GM18861 (cell line): ENCODE data around the gene FBXW11.
"Not testable (repeated sequence)": the region's sequence is repeated elsewhere in the genome, so short reads cannot be mapped to it uniquely, and the experiment has no call there.

ENCODE experiments used
- ATAC-seq: cut with Tn5 transposase; IDR thresholded peaks from one replicate; pipeline ENCODE4 v1.9.1; 2021; ENCODE audit not compliant: unreplicated experiment

Gene FBXW11

GRCh38 chr5:171915700-171916099 is 90.7 kb downstream of the FBXW11 start:
- not testable (repeated sequence) for ATAC-seq

- ATAC-seq: no peak
These were observed 91.6 kb downstream of the FBXW11 start for GRCh38 chr5:171914726-171915338.

- no peak for ATAC-seq
These were observed 92.5 kb downstream of the FBXW11 start for GRCh38 chr5:171913987-171914273.

- no peak for ATAC-seq
These were observed 95.3 kb downstream of the FBXW11 start for GRCh38 chr5:171911152-171911551.

GRCh38 chr5:171908638-171909037 is 97.8 kb downstream of the FBXW11 start:
- ATAC-seq: no peak

GRCh38 chr5:171907725-171908343 is 98.6 kb downstream of the FBXW11 start:
- ATAC-seq: peak; percentile 62

GRCh38 chr5:171906703-171907590 is 99.5 kb downstream of the FBXW11 start:
- no peak for ATAC-seq

- ATAC-seq: no peak
These were observed 100.3 kb downstream of the FBXW11 start for GRCh38 chr5:171906066-171906570.

GRCh38 chr5:171904886-171905285 is 101.6 kb downstream of the FBXW11 start:
- ATAC-seq: no peak

GRCh38 chr5:171901764-171902163 is 104.7 kb downstream of the FBXW11 start:
- ATAC-seq: no peak

GRCh38 chr5:171899792-171900191 is 106.6 kb downstream of the FBXW11 start:
- no peak for ATAC-seq

- ATAC-seq: no peak
These were observed 107.6 kb downstream of the FBXW11 start for GRCh38 chr5:171898879-171899278.

GRCh38 chr5:171898386-171898785 is 108.1 kb downstream of the FBXW11 start:
- no peak for ATAC-seq

- ATAC-seq: no peak
These were observed 109.2 kb downstream of the FBXW11 start for GRCh38 chr5:171897231-171897630.

GRCh38 chr5:171895081-171895480 is 111.4 kb downstream of the FBXW11 start:
- ATAC-seq: no peak

- ATAC-seq: no peak
These were observed 113.0 kb downstream of the FBXW11 start for GRCh38 chr5:171893290-171893886.

GRCh38 chr5:171891595-171891994 is 114.8 kb downstream of the FBXW11 start:
- no peak for ATAC-seq

GRCh38 chr5:171891150-171891549 is 115.3 kb downstream of the FBXW11 start:
- ATAC-seq: no peak

GRCh38 chr5:171888051-171888481 is 118.4 kb downstream of the FBXW11 start:
- ATAC-seq: no peak

- ATAC-seq: not testable (repeated sequence)
These were observed 120.4 kb downstream of the FBXW11 start for GRCh38 chr5:171886037-171886436.

- no peak for ATAC-seq
These were observed 124.3 kb downstream of the FBXW11 start for GRCh38 chr5:171882118-171882517.
